Mesenteric fat pad (tissue), 1 donor: Measurements from ENCODE around the gene SLC16A5. TPM values are rescaled to one million over a fixed set of nuclear protein-coding genes. Genes with fewer than 3 reads are reported as not detected.
"Not testable (repeated sequence)": the region's sequence is repeated elsewhere in the genome, so short reads cannot be mapped to it uniquely, and the experiment has no call there.

Experiments used
- DNase-seq: peaks from one replicate; pipeline ENCODE4 v3.0.0-alpha.2; 2020; ENCODE audit warnings: low spot score
- total RNA-seq: library from RNA; stranded (reverse); fragmentation: NEBNext Ultra II Directional; extraction: Animal tissue kit (Norgen Biotek cat#: 25700); gene quantifications from one replicate; pipeline ENCODE4 v1.2.1, GENCODE V29; 2021
- donor health status: DM: yes; HTN: yes; CAD: no.

Gene SLC16A5
- total RNA-seq, 1 donor from 2014 or later: 12.3 TPM

- DNase-seq: peak; percentile 93
These were observed 43.7 kb downstream of the SLC16A5 start, which contains the start of gene NT5C for GRCh38 chr17:75131278-75132017. NT5C (minus strand) TSS chr17:75131742; CDS start chr17:75131707, 35 bp downstream.

DNA sequence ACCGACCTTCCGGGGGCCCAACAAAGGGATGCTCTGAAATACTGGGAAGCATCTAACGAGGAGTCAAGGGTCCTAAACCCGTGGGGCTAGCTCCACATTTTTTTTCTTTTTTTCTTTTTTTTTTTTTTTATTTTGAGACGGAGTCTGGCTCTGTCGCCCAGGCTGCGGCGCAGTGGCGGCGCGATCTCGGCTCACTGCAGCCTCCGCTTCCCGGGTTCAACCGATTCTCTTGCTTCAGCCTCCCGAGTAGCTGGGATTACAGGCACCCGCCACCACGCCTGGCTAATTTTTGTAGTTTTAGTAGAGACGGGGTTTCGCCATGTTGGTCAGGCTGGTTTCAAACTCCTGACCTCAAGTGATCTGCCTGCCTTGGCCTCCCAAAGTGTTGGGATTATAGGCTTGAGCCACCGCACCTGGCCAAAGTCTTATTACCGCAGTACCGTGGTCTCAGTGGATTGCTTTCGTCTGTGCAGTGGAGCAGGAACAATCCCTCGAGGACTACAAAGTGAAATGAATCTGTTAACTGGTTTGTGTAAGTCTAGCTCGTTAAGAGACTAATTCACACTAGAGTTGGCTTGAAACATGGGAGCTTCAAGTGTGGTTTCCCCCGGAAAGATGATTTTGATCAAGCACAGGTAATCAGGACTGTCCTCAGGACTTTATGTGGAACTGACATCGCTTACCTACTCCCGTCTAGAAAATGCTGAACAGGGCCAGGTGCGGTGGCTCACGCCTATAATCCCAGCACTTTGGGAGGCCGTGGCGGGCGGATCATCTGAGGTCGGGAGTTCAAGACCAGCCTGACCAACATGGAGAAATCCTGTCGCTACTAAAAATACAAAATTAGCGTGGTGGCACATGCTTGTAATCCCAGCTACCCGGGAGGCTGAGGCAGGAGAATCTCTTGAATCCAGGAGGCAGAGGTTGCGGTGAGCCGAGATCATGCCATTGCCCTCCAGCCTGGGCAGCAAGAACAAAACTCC lies 44.6 kb downstream of the SLC16A5 start:
- not testable (repeated sequence) for DNase-seq

DNA sequence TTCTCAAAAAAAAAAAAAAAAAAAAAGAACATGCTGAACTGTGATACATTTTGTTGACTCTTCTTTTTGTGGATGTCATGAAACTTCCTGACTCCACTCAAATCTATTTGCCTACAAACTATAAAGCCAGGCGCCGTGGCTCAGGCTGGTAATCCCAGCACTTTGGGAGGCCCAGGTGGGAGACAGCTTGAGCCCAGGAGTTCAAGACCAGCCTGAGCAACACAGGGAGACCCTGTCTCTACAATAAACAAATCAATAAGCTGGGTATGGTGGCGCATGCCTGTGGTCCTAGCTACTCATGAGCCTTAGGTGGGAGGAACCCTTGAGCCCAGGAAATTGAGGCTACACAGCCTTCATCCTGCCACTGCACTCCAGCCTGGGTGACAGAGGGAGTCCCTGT lies 45.2 kb downstream of the SLC16A5 start:
- DNase-seq: no peak

DNA sequence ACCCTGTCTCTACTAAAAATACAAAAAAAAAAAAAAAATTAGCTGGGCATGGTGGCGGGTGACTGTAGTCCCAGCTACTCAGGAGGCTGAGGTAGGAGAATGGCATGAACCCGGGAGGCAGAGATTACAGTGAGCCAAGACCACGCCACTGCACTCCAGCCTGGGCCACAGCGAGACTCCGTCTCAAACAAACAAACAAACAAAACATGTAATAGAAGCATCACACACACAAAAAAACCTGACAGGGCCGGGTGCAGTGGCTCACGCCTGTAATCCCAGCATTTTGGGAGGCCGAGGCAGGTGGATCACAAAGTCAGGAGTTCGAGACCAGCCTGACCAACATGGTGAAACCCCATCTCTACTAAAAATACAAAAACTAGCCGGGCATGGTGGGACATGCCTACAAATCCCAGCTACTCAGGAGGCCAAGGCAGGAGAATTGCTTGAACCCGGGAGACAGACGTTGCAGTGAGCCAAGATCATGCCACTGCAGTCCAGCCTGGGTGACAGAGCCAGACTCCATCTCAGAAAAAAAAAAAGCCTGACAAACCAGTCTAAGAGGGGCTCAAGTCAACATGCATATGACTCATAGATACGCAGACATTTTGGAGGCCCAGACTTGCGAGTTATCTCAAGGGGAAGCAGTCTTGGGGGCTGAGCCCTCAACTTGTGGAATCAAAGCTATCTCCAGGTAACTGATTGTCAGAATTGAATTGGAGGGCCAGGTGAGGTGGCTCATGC lies 46.0 kb downstream of the SLC16A5 start:
- DNase-seq: not testable (repeated sequence)

- no peak for DNase-seq
These were observed 47.7 kb downstream of the SLC16A5 start for GRCh38 chr17:75135452-75135851.

GRCh38 chr17:75135946-75136345 lies 48.2 kb downstream of the SLC16A5 start:
- no peak for DNase-seq

GRCh38 chr17:75137762-75138161 lies 50.0 kb downstream of the SLC16A5 start:
- DNase-seq: not testable (repeated sequence)

GRCh38 chr17:75138519-75138918 lies 50.8 kb downstream of the SLC16A5 start:
- DNase-seq: no peak

- DNase-seq: no peak
These were observed 54.6 kb downstream of the SLC16A5 start for GRCh38 chr17:75142236-75142971.

DNA sequence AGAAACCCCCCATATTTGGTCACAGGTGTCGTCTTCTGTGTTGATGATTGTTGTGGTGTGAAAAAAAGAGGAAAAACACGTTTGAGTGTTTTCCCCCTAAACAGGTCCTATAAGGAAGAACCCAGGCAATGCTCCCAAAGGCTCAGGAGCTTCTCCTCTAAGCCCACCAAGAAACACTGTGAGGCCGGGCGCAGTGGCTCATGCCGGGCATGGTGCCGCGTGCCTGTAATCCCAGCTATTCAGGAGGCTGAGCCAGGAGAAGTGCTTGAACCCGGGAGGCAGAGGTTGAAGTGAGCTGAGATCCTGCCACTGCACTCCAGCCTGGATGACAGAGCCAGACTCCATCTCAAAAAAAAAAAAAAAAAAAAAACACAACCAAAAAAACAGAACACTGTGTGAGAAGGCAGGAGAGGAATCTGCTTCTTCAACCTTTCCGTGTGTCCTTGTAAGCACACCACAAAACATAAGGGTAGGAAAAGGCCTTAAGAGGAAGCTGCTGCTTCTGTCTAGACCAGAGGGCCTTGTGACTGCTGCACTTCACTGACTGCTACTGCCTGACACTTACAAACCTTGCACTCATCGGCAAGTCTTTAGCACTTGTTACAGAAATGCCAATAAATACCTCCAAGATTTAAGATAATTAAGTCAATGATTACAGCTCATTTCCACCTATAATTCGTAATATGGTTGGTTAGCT lies 57.2 kb downstream of the SLC16A5 start:
- DNase-seq: peak; percentile 49

DNA sequence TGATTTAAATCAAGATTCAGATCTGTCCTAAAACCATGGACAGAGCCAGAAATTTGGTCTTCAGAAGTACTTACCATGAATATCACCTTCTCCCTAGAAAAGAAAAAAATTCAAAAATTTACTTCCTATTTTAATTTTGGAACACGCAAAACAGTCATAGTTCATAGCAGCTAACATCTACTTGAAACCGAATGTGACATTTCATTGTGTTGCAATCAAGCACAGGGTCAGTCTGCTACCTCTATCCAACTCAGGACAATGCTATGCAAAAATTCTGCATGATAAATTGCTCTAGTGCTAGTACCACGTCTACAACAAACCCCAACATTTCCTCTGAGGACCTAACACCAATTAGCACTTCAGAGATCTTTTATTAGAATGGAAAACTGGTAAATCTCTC lies 58.8 kb downstream of the SLC16A5 start:
- DNase-seq: no peak

GRCh38 chr17:75147878-75148546 lies 60.3 kb downstream of the SLC16A5 start:
- DNase-seq: peak; percentile 53

DNA sequence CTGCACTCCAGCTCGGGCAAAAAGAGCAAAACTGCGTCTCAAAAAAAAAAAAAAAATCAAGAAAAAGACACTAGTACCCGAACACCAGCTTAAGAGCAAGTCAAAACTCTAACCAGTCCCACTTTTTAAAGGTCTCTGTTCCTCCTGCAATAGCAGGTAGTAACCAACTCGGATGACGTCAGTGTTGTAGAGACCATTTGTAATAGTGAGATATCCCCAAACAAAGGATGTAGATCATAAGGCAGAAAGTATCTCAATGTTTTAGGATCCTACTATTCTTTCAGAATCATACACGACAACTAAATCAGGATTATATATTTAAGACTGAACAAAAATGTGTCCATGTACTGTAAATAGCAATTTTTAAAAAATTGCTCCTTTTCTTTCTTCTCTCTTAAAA lies 64.2 kb downstream of the SLC16A5 start:
- no peak for DNase-seq

DNA sequence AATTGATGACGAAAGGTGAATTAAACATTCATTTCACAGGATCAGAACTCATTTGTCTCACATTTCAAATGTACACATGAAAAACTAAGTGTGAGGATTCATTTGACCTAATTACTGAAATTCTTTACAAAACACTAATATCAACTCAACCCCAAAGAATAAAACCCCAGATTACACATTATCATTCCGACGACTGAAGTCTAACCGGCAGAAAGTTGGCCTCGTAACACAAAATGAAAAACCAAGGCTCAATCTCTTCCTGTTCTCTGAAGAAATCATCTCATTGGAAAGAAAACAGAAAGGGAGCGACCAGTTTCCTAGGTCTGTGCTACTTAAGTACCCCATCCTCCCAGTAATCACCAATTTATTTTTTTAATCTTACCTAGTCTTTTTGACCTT lies 64.8 kb downstream of the SLC16A5 start:
- no peak for DNase-seq

GRCh38 chr17:75152922-75153779 lies 65.4 kb downstream of the SLC16A5 start:
- DNase-seq: peak; percentile 39

GRCh38 chr17:75153780-75154194 lies 66.0 kb downstream of the SLC16A5 start:
- DNase-seq: peak; percentile 71

- DNase-seq: peak; percentile 98
These were observed 66.7 kb downstream of the SLC16A5 start, which contains the start of gene JPT1 for GRCh38 chr17:75154195-75155106. JPT1 (minus strand) TSS chr17:75154512; CDS start chr17:75154397, 115 bp downstream.
